GM10266 (cell line): ENCODE measurements around the gene LYRM2.

Experiments
- DNase-seq: peaks from one replicate; pipeline ENCODE4 v3.0.0; 2012; ENCODE audit errors: extremely low spot score
- CTCF ChIP-seq: IDR thresholded peaks from 2 replicates; pipeline ENCODE4 v1.5.1; 2012; ENCODE audit warnings: mild to moderate bottlenecking, low read depth; ENCODE audit not compliant: control insufficient read depth, insufficient read depth; ENCODE audit errors: missing control alignments

LYRM2 gene

GRCh38 chr6:89662659-89663223 lies 24.2 kb upstream of the LYRM2 start:
- DNase-seq = no peak
- TF ChIP-seq CTCF = no peak

- TF ChIP-seq CTCF = no peak
- no peak for DNase-seq
Observed at GRCh38 chr6:89661559-89661958, 23.0 kb upstream of the LYRM2 start.

GRCh38 chr6:89660981-89661380 lies 22.4 kb upstream of the LYRM2 start:
- no peak for TF ChIP-seq CTCF
- no peak for DNase-seq

- DNase-seq = no peak
- TF ChIP-seq CTCF = no peak
Observed at GRCh38 chr6:89657445-89658158, 19.1 kb upstream of the LYRM2 start.

GRCh38 chr6:89655122-89655521 lies 16.6 kb upstream of the LYRM2 start:
- no peak for TF ChIP-seq CTCF
- no peak for DNase-seq

GRCh38 chr6:89650579-89650978 lies 12.0 kb upstream of the LYRM2 start:
- no peak for DNase-seq
- no peak for TF ChIP-seq CTCF

GRCh38 chr6:89649682-89650081 lies 11.1 kb upstream of the LYRM2 start:
- DNase-seq = no peak
- no peak for TF ChIP-seq CTCF
